GM19324 (cell line): ENCODE results near the gene RNF115.
A peak's percentile ranks its signal among the peaks of the same experiment; 100 is the strongest.
"Not testable (repeated sequence)": the region's sequence is repeated elsewhere in the genome, so short reads cannot be mapped to it uniquely, and the experiment has no call there.

Source experiments
- ATAC-seq: cut with Tn5 transposase; IDR thresholded peaks from one replicate; pipeline ENCODE4 v1.9.1; 2021; ENCODE audit warnings: mild to moderate bottlenecking, moderate library complexity; ENCODE audit not compliant: unreplicated experiment, low FRiP score

RNF115 gene

GRCh38 chr1:145747398-145748247 lies 76.3 kb downstream of the RNF115 start:
- no peak for ATAC-seq

DNA sequence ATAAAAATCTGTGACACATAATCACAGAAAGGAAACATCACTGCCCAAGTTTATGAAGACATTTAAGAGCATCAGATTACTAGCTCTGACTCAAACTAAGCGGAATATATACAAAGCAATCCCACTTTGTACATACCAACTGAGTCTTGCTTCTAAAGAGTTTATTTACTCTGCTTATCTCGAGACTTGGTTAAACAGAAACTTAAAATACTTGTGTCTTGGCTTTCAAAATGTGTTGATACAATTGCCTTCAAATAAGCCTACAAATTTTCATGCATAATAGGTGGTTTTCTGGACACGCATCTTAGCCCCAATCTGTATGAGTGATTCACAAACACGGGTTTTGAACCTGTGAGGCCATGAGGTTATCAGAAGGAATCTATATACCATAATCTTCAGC lies 83.6 kb downstream of the RNF115 start:
- ATAC-seq = no peak

DNA sequence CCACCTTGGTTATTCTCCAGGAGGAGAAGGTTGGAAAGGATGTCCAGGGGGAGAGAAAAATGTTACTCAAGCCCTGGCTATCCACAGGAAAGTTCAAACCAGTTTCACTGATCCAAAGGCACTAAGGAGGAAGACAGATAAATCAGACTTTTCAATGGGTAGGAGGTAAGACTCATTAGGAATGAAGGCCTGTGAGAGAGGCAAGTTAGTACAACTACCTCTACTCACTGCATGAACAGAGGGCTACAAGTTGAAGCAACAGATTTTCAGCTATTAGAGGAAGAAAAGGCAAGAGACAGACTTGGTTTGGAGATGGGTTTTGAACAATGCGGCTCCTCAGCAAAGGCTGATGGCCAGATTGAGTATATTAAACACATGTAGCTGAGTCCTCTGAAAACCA lies 87.7 kb downstream of the RNF115 start:
- no peak for ATAC-seq

DNA sequence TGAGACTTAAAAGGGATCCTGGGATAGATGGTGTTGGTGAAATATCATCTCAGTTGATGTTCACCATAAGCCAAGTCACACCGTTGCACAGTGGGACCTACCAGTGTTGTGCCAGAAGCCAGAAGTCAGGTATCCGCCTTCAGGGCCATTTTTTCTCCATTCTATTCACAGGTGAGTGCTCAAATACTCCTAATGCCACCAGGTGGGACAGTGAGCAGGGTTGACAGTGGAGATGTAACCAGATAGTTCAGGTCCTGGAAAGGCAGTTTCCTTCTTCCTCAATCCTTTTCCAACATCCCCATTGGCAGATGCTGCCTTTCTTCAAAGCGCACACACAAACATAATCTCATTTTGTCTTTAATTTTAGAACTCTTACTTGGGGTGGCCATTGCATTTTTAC lies 93.0 kb downstream of the RNF115 start:
- no peak for ATAC-seq

GRCh38 chr1:145730467-145730866 lies 93.4 kb downstream of the RNF115 start:
- no peak for ATAC-seq

DNA sequence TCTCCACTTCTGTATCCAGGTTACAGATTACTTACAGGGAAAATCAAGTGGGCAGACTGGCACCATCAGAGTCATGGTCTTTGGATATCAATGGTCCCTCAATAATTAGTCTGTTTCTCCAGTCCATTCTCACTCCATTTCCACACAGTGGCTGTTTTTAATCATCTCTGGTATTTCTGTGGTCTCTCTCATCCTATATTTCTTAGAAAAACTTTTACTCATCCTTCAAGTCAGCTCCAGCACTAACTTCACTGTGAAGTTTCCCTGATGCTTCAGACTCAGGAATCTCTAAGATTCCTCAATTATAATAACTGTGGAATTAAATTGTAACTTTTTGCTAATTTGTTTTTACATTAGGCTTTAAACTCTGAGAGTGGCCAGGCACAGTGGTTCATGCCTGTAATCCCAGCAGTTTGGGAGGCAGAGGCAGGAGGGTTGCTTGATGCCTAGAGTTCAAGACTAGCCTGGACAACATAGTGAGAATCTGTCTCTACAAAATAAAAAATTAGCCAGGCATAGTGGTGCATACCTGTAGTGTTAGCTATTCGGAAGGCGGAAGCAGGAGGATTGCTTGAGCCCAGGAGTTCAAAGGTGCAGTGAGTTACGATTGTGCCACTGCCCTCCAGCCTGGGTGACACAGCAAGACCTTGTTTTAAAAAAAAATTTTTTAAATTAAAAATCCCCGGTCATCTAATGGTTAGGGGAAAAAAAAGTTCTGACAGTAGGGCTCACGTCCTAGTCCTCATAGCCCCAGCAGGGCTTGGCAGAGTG lies 94.0 kb downstream of the RNF115 start:
- ATAC-seq = no peak

GRCh38 chr1:145729196-145729595 lies 94.7 kb downstream of the RNF115 start:
- ATAC-seq = no peak

GRCh38 chr1:145726193-145726592 lies 97.7 kb downstream of the RNF115 start:
- not testable (repeated sequence) for ATAC-seq

- ATAC-seq = peak; percentile 56
These were observed 102.8 kb downstream of the RNF115 start for GRCh38 chr1:145720878-145721671.

GRCh38 chr1:145720556-145720877 lies 103.4 kb downstream of the RNF115 start:
- ATAC-seq = no peak

DNA sequence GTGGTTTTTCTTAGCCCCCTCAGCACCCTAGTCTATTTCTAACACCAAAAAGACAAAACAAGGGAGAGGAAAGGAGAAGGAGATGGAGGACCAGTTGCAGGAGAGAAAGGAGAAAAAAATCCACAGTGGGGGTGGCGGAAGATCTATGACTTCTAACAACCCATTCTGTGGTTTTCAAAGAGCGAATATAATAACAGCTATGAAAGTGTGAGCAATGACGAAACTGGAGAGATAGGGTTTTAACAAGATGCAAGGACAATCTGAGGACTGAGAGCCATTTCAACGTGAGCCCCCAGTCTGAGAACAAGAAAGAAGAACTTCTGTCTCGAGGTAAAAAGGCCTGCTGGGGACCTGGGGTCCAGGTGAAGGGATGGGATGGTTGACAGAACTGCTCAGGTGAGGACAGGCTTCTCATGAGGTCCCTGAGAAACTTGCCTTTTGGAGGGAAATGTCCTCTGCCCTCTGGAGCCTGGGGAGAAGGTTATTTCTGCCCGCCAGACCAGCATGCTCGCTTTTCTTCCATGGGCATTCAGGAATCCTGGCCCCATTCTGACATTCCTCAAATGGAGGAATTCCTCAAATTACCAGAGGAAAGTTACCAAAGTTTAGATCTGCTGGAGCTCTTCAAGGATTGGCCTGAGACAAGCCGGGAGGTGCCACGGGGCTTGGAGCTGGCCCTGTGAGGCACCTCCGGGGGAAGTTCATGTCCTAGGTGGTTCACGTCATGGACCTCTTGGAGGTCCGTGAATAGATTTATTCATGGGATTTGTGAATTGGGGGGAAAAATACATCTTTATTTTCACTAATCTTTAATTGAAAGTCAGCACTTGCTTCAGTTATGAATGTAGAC lies 104.4 kb downstream of the RNF115 start, which contains the start of gene CD160:
CD160 (plus strand) TSS at position 270 of the 850 bp plus-strand sequence. CDS start 8,829 bp downstream, outside the sequence.
- ATAC-seq = no peak

GRCh38 chr1:145718465-145718864 lies 105.4 kb downstream of the RNF115 start:
- ATAC-seq = not testable (repeated sequence)

- ATAC-seq = no peak
These were observed 106.1 kb downstream of the RNF115 start for GRCh38 chr1:145717833-145718232.

- ATAC-seq = no peak
These were observed 107.1 kb downstream of the RNF115 start for GRCh38 chr1:145716641-145717345.

DNA sequence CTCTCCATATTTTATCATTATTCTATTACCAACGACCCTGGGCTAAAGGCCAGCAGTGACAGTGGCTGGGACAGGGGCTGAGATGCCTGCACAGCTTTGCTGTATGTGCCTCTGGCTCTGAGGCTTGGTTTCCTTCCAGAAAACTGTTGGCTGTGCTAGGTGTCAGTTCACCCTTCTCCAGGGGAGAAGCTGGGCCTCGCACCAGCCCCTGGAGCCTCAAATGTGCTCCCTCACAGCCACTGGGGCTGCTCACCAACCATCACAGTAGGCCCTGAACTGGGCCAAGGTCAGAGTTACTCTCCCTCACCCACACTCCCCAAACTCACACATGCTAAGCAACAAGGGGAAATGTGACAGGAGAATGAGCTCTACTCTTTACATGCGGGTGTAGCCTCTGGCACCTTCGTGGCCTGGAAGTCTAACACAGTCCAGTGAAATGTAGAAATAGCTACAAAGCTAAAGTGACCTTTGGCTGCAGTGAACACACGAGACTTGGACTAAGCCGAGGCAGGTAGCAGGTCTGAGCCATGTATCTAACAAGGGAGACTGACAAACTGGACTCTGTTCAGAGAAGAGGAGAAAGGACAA lies 109.3 kb downstream of the RNF115 start:
- no peak for ATAC-seq

GRCh38 chr1:145711213-145711651 lies 112.7 kb downstream of the RNF115 start:
- no peak for ATAC-seq

GRCh38 chr1:145710291-145711027 lies 113.4 kb downstream of the RNF115 start:
- ATAC-seq = no peak

DNA sequence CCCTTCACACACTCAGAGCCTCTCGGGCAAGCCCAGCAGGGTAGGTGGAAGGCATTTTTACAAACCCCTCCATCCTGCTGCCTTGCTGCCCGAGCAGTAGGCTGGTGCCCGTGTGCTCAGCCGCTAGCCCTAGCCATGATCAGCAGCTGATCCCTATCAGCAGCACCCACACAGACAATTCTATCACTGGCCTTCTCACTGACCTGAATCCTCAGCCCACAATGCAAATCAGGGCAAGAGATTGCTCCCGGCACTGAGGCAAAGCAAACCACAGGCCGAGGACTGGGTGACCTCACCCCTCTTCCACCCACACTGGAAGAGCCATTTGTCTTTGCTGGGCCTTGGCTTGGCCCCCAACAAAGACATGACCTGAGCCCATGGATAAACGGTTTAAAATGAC lies 115.8 kb downstream of the RNF115 start:
- no peak for ATAC-seq
